B cell (primary cell): ENCODE measurements around the gene TCFL5. TPM values are rescaled to one million over a fixed set of nuclear protein-coding genes. Genes with fewer than 3 reads are reported as not detected.

Experiments used
- ATAC-seq: fragments of 200-7000 bp; cut with Tn5 transposase; one replicate; pipeline ENCODE4 v1.10.0; 2021; ENCODE audit warnings: low read depth, mild to moderate bottlenecking, moderate number of reproducible peaks, moderate library complexity
- CTCF ChIA-PET: fragments of 350-600 bp; sonication (Branson Sonifier 250); formaldehyde crosslinking; loops from one replicate; lab custom pipeline; 2021; ENCODE audit warnings: antibody characterized with exemption, inconsistent platforms; lab: Charles Lee
- POLR2A ChIA-PET: fragments of 350-600 bp; sonication (Branson Sonifier 250); formaldehyde crosslinking; loops from one replicate; lab custom pipeline; 2021; ENCODE audit warnings: antibody characterized with exemption; lab: Charles Lee
- DNase-seq: peaks from one replicate; pipeline ENCODE4 v3.0.0; 2013
- H2AFZ ChIP-seq: 2 replicates; pipeline ENCODE4 v1.6.1; 2012; ENCODE audit warnings: mild to moderate bottlenecking, low read depth, low read length; ENCODE audit not compliant: insufficient read depth, poor library complexity, severe bottlenecking
- H3K27ac ChIP-seq, 2 donors: 1 replicate in 1 of 2; 2 replicates in 1 of 2; pipeline ENCODE4 v1.5.1; 2012 to 2013; ENCODE audit warnings: low read length in 2 of 2, mild to moderate bottlenecking in 2 of 2, moderate library complexity in 1 of 2
- H3K27me3 ChIP-seq, 4 experiments: fragments of 200-600 bp in 1 of 4; sonication (generic) in 1 of 4; replicated peaks in 1 of 4; 1 replicate in 2 of 4; 2 replicates in 2 of 4; pipeline versions ENCODE4 v1.6.1 to v1.7.0; 2013 to 2016; ENCODE audit warnings: low read length in 3 of 4, mild to moderate bottlenecking in 2 of 4, mixed read lengths in 1 of 4, moderate library complexity in 1 of 4; ENCODE audit not compliant: insufficient read depth in 4 of 4, control insufficient read depth in 3 of 4; ENCODE audit errors: control extremely low read depth in 1 of 4
- H3K36me3 ChIP-seq, 2 experiments: replicated peaks in 1 of 2; 1 replicate in 1 of 2; 2 replicates in 1 of 2; pipeline versions ENCODE4 v1.6.1 to v1.7.1; 2013; ENCODE audit warnings: low read length in 1 of 2; ENCODE audit not compliant: insufficient read depth in 2 of 2, control insufficient read depth in 1 of 2; ENCODE audit errors: control extremely low read depth in 1 of 2, extremely low read depth in 1 of 2
- H3K4me1 ChIP-seq, 2 donors: fragments of 200-600 bp in 1 of 2; sonication (generic) in 1 of 2; 1 replicate in 1 of 2; 2 replicates in 1 of 2; pipeline versions ENCODE4 v1.5.1 to v1.6.1; 2013 to 2017; ENCODE audit warnings: low read length in 2 of 2; ENCODE audit not compliant: control insufficient read depth in 2 of 2, insufficient read depth in 2 of 2
- H3K4me2 ChIP-seq: replicated peaks from 2 replicates; pipeline ENCODE3; 2012; ENCODE audit warnings: mild to moderate bottlenecking, low read depth, low read length; ENCODE audit not compliant: poor library complexity, severe bottlenecking
- H3K4me3 ChIP-seq, 5 experiments: fragments of 200-600 bp in 1 of 5; sonication (generic) in 1 of 5; 1 replicate in 3 of 5; 2 replicates in 2 of 5; pipeline versions ENCODE4 v1.5.1 to v1.7.0; 2011 to 2016; ENCODE audit warnings: low read length in 4 of 5, mild to moderate bottlenecking in 4 of 5, low read depth in 2 of 5, control low read depth in 1 of 5, moderate library complexity in 1 of 5; ENCODE audit not compliant: insufficient read depth in 1 of 5; ENCODE audit errors: control extremely low read depth in 1 of 5, extremely low read depth in 1 of 5
- H3K79me2 ChIP-seq: fragments of 200-600 bp; sonication (generic); one replicate; pipeline ENCODE4 v1.6.0; 2016; ENCODE audit warnings: low read length; ENCODE audit not compliant: control insufficient read depth, insufficient read depth
- H3K9ac ChIP-seq: fragments of 200-600 bp; sonication (generic); 2 replicates; pipeline ENCODE4 v1.6.1; 2017; ENCODE audit warnings: mild to moderate bottlenecking, low read length, moderate library complexity
- H3K9me3 ChIP-seq, 3 donors: one replicate each; pipeline versions ENCODE4 v1.6.1 to v1.7.1; 2013; ENCODE audit warnings: low read length in 2 of 3; ENCODE audit not compliant: control insufficient read depth in 2 of 3, insufficient read depth in 1 of 3; ENCODE audit errors: control extremely low read depth in 1 of 3
- H4K20me1 ChIP-seq: 2 replicates; pipeline ENCODE4 v1.6.0; 2012; ENCODE audit warnings: mild to moderate bottlenecking, low read length; ENCODE audit not compliant: insufficient read depth, control insufficient read depth, poor library complexity, severe bottlenecking
- H3K27ac Mint-ChIP-seq: one replicate; pipeline ENCODE4 v1.8.0; 2021; ENCODE audit warnings: mixed read lengths
- H3K27me3 Mint-ChIP-seq: one replicate; pipeline ENCODE4 v1.8.0; 2021; ENCODE audit warnings: mixed read lengths
- H3K4me1 Mint-ChIP-seq: one replicate; pipeline ENCODE4 v1.8.0; 2021; ENCODE audit warnings: mixed read lengths
- H3K4me3 Mint-ChIP-seq: one replicate; pipeline ENCODE4 v1.8.0; 2021; ENCODE audit warnings: mixed read lengths
- H3K9me3 Mint-ChIP-seq: one replicate; pipeline ENCODE4 v1.8.0; 2022; ENCODE audit warnings: mixed read lengths; ENCODE audit not compliant: insufficient read depth
- CTCF ChIP-seq: fragments of 200-600 bp; IDR thresholded peaks from one replicate; pipeline ENCODE4 v1.8.0; 2022; ENCODE audit warnings: antibody characterized with exemption, mild to moderate bottlenecking
- EZH2 ChIP-seq: IDR thresholded peaks from 2 replicates; pipeline ENCODE4 v1.6.1; 2012; ENCODE audit warnings: borderline replicate concordance, low read depth, mild to moderate bottlenecking, moderate library complexity, low read length; ENCODE audit not compliant: insufficient read depth, poor library complexity, severe bottlenecking
- WGBS: methylation state at CpG from one replicate; pipeline ENCODE4 v1.1.5; 2013; ENCODE audit warnings: missing lambda C conversion rate; ENCODE audit not compliant: insufficient coverage; 5-methylcytosine and 5-hydroxymethylcytosine counted together
- intact Hi-C: fragments of 100-400 bp; cut with micrococcal nuclease; formaldehyde crosslinking; loops from one replicate; pipeline ENCODE4 v1.10.0; 2022
- polyA plus RNA-seq: library from polyadenylated mRNA; depleted of rRNA; stranded (reverse); fragments of >200 nt; gene quantifications from 2 replicates; pipeline ENCODE4 v1.2.3, GENCODE V29; 2012
- total RNA-seq, 2 donors: library from RNA; stranded (reverse); fragments of 120-200 nt in 1 of 2; gene quantifications; 1 replicate in 1 of 2; 2 replicates in 1 of 2; pipeline versions ENCODE4 v1.2.3 to v1.2.4, GENCODE V29; 2013 to 2022

Gene TCFL5
- total and polyA plus RNA-seq, 2 donors (not counting 1 experiment from before 2014, with no cell fraction given): 2.0 to 16.2 TPM

GRCh38 chr20:62838128-62838891 is 23.3 kb downstream of the TCFL5 start:
- H3K4me2 ChIP-seq: peak overlapping the region; percentile 62
- H3K27me3 Mint-ChIP-seq: no peaks in the 10 kb centered on the region
- no peaks in the 10 kb centered on the region for H3K9me3 Mint-ChIP-seq
- TF ChIP-seq EZH2 (no peak), CTCF (no peak)
- ATAC-seq: peak; percentile 86
- H3K4me1 ChIP-seq: peaks cover 17 to 24% of the 10 kb centered on the region in 2 donors
- H3K27ac Mint-ChIP-seq: peak overlapping the region; percentile 96
- H3K4me3 Mint-ChIP-seq: peak overlapping the region; percentile 81
- peaks cover 25% of the 10 kb centered on the region for H3K4me1 Mint-ChIP-seq
- H3K9ac ChIP-seq: peak overlapping the region; percentile 9
- peak; percentile 79 for DNase-seq
- peaks cover 0 to 3% of the 10 kb centered on the region in 2 experiments for H3K36me3 ChIP-seq
- peak overlapping the region; percentile 14 for H2AFZ ChIP-seq
- intact Hi-C loops: loop anchor here (1.0 kb wide), 1 partner anchor 30 kb away; no protein-coding TSS in a partner anchor
- peak overlapping the region; percentile 58 to 81 for H3K27ac ChIP-seq
- H3K79me2 ChIP-seq: no peaks in the 10 kb centered on the region
- H3K4me3 ChIP-seq: peak overlapping the region in 1 of 5 experiments; percentile 1
- no peaks in the 10 kb centered on the region for H3K27me3 ChIP-seq
- no peaks in the 10 kb centered on the region for H4K20me1 ChIP-seq
- ChIA-PET POLR2A (interaction anchor here (0.8 to 0.9 kb wide), 2 partner anchors 13 to 44 kb away, joined by 3 to 5 read pairs; no protein-coding TSS in a partner anchor), CTCF (interaction anchor here (1.4 kb wide), 1 partner anchor 15 kb away, joined by 3 read pairs; no protein-coding TSS in a partner anchor)
- WGBS: 65% methylated on average over 23 of the region's 27 CpGs
- H3K9me3 ChIP-seq: no peaks in the 10 kb centered on the region

- TF ChIP-seq EZH2: no peak
- no peak for TF ChIP-seq CTCF
- Mint-ChIP-seq H3K9me3 (no peaks in the 10 kb centered on the region), H3K27ac (peak overlapping the region; percentile 96), H3K27me3 (no peaks in the 10 kb centered on the region), H3K4me3 (peak overlapping the region; percentile 81), H3K4me1 (peaks cover 30% of the 10 kb centered on the region)
- no peaks in the 10 kb centered on the region for H4K20me1 ChIP-seq
- peak overlapping the region in 1 of 5 experiments; percentile 1 for H3K4me3 ChIP-seq
- peaks cover 21 to 29% of the 10 kb centered on the region in 2 donors for H3K4me1 ChIP-seq
- H3K27me3 ChIP-seq: no peaks in the 10 kb centered on the region
- peak overlapping the region; percentile 58 to 81 for H3K27ac ChIP-seq
- H2AFZ ChIP-seq: no peak overlapping the region
- H3K9ac ChIP-seq: no peak overlapping the region
- no peak for DNase-seq
- no CpG with 5 or more reads among the region's 8 CpGs for WGBS
- no peaks in the 10 kb centered on the region for H3K79me2 ChIP-seq
- ChIA-PET POLR2A (no interaction called here), CTCF (interaction anchor here (1.4 kb wide), 1 partner anchor 15 kb away, joined by 3 read pairs; no protein-coding TSS in a partner anchor)
- peak; percentile 7 for ATAC-seq
- H3K4me2 ChIP-seq: peak overlapping the region; percentile 62
- intact Hi-C loops: loop anchor here (1.0 kb wide), 1 partner anchor 29 kb away; no protein-coding TSS in a partner anchor
- no peaks in the 10 kb centered on the region for H3K9me3 ChIP-seq
- peaks cover 0 to 3% of the 10 kb centered on the region in 2 experiments for H3K36me3 ChIP-seq
Measured at GRCh38 chr20:62837790-62838127, 23.9 kb downstream of the TCFL5 start.
